ENCODE data around the gene MRPL12. TPM values are rescaled to one million over a fixed set of nuclear protein-coding genes. Genes with fewer than 3 reads are reported as not detected.
A peak's percentile ranks its signal among the peaks of the same experiment; 100 is the strongest.

Gene MRPL12
- total and polyA plus RNA-seq, 2 of the 13 experiments (the other 11 are each of a cell fraction or from before 2014, with no cell fraction given) = 39.1 to 94.1 TPM

DNA sequence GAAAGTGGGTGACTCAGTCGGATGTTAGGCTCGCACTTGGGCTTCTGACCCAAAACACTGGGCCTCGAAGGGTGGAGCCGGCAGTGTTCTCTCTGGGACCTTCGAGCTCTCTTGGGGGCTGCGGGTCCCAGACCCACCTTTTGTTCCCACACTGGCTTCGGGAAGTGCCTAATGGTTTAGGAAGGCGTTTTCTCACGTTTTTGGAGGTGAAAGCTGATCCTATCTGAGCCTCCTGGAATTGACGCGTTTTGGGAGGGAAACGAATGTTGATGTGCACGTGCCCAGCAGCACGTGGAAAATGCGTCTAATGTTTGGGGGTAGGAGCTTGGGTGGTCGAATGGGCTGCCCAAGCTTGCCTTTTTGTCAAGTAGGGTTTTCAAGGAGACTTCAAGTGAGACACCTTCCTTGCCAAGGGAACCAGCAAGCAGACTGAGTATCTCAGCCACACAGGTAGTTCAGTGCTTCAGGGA lies 18.7 kb upstream of the MRPL12 start (continued):
- TF ChIP-seq, protein P1, sequence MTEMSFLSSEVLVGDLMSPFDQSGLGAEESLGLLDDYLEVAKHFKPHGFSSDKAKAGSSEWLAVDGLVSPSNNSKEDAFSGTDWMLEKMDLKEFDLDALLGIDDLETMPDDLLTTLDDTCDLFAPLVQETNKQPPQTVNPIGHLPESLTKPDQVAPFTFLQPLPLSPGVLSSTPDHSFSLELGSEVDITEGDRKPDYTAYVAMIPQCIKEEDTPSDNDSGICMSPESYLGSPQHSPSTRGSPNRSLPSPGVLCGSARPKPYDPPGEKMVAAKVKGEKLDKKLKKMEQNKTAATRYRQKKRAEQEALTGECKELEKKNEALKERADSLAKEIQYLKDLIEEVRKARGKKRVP (CRISPR knock-in tag; IDR thresholded peaks at IDR 0.05) = no peak
- TF ChIP-seq XBP1 (CRISPR knock-in tag; IDR thresholded peaks at IDR 0.05) = no peak
- TF ChIP-seq, protein P2, sequence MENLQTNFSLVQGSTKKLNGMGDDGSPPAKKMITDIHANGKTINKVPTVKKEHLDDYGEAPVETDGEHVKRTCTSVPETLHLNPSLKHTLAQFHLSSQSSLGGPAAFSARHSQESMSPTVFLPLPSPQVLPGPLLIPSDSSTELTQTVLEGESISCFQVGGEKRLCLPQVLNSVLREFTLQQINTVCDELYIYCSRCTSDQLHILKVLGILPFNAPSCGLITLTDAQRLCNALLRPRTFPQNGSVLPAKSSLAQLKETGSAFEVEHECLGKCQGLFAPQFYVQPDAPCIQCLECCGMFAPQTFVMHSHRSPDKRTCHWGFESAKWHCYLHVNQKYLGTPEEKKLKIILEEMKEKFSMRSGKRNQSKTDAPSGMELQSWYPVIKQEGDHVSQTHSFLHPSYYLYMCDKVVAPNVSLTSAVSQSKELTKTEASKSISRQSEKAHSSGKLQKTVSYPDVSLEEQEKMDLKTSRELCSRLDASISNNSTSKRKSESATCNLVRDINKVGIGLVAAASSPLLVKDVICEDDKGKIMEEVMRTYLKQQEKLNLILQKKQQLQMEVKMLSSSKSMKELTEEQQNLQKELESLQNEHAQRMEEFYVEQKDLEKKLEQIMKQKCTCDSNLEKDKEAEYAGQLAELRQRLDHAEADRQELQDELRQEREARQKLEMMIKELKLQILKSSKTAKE (CRISPR knock-in tag; IDR thresholded peaks at IDR 0.05; ENCODE audit: borderline replicate concordance) = peak; percentile 26; the same call in 1 of the 2 replicates
- TF ChIP-seq, protein P3, sequence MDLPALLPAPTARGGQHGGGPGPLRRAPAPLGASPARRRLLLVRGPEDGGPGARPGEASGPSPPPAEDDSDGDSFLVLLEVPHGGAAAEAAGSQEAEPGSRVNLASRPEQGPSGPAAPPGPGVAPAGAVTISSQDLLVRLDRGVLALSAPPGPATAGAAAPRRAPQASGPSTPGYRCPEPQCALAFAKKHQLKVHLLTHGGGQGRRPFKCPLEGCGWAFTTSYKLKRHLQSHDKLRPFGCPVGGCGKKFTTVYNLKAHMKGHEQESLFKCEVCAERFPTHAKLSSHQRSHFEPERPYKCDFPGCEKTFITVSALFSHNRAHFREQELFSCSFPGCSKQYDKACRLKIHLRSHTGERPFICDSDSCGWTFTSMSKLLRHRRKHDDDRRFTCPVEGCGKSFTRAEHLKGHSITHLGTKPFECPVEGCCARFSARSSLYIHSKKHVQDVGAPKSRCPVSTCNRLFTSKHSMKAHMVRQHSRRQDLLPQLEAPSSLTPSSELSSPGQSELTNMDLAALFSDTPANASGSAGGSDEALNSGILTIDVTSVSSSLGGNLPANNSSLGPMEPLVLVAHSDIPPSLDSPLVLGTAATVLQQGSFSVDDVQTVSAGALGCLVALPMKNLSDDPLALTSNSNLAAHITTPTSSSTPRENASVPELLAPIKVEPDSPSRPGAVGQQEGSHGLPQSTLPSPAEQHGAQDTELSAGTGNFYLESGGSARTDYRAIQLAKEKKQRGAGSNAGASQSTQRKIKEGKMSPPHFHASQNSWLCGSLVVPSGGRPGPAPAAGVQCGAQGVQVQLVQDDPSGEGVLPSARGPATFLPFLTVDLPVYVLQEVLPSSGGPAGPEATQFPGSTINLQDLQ (CRISPR knock-in tag; IDR thresholded peaks at IDR 0.05) = no peak; the same call in 1 of the 2 replicates
- no peak for TF ChIP-seq TBL1XR1 (IDR thresholded peaks at IDR 0.05; ENCODE audit: borderline replicate concordance, low read length, partially characterized antibody)
- TF ChIP-seq NKX3-1 (CRISPR knock-in tag; IDR thresholded peaks at IDR 0.05) = no peak
- TF ChIP-seq, protein P4, sequence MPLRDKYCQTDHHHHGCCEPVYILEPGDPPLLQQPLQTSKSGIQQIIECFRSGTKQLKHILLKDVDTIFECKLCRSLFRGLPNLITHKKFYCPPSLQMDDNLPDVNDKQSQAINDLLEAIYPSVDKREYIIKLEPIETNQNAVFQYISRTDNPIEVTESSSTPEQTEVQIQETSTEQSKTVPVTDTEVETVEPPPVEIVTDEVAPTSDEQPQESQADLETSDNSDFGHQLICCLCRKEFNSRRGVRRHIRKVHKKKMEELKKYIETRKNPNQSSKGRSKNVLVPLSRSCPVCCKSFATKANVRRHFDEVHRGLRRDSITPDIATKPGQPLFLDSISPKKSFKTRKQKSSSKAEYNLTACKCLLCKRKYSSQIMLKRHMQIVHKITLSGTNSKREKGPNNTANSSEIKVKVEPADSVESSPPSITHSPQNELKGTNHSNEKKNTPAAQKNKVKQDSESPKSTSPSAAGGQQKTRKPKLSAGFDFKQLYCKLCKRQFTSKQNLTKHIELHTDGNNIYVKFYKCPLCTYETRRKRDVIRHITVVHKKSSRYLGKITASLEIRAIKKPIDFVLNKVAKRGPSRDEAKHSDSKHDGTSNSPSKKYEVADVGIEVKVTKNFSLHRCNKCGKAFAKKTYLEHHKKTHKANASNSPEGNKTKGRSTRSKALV (CRISPR knock-in tag; IDR thresholded peaks at IDR 0.05) = no peak
- TF ChIP-seq SPEN (CRISPR knock-in tag; IDR thresholded peaks at IDR 0.05; ENCODE audit: low read depth) = no peak
- TF ChIP-seq, protein P5, sequence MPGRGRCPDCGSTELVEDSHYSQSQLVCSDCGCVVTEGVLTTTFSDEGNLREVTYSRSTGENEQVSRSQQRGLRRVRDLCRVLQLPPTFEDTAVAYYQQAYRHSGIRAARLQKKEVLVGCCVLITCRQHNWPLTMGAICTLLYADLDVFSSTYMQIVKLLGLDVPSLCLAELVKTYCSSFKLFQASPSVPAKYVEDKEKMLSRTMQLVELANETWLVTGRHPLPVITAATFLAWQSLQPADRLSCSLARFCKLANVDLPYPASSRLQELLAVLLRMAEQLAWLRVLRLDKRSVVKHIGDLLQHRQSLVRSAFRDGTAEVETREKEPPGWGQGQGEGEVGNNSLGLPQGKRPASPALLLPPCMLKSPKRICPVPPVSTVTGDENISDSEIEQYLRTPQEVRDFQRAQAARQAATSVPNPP (CRISPR knock-in tag; IDR thresholded peaks at IDR 0.05) = no peak
- TF ChIP-seq ARNT2 (CRISPR knock-in tag; IDR thresholded peaks at IDR 0.05; ENCODE audit: low read depth) = no peak
- TF ChIP-seq ATF7-NPFF (CRISPR knock-in tag; IDR thresholded peaks at IDR 0.05; ENCODE audit: low read depth) = 0 out of 2 replicates have a peak, but pooled peaks have one; percentile 16
- TF ChIP-seq, protein P6, sequence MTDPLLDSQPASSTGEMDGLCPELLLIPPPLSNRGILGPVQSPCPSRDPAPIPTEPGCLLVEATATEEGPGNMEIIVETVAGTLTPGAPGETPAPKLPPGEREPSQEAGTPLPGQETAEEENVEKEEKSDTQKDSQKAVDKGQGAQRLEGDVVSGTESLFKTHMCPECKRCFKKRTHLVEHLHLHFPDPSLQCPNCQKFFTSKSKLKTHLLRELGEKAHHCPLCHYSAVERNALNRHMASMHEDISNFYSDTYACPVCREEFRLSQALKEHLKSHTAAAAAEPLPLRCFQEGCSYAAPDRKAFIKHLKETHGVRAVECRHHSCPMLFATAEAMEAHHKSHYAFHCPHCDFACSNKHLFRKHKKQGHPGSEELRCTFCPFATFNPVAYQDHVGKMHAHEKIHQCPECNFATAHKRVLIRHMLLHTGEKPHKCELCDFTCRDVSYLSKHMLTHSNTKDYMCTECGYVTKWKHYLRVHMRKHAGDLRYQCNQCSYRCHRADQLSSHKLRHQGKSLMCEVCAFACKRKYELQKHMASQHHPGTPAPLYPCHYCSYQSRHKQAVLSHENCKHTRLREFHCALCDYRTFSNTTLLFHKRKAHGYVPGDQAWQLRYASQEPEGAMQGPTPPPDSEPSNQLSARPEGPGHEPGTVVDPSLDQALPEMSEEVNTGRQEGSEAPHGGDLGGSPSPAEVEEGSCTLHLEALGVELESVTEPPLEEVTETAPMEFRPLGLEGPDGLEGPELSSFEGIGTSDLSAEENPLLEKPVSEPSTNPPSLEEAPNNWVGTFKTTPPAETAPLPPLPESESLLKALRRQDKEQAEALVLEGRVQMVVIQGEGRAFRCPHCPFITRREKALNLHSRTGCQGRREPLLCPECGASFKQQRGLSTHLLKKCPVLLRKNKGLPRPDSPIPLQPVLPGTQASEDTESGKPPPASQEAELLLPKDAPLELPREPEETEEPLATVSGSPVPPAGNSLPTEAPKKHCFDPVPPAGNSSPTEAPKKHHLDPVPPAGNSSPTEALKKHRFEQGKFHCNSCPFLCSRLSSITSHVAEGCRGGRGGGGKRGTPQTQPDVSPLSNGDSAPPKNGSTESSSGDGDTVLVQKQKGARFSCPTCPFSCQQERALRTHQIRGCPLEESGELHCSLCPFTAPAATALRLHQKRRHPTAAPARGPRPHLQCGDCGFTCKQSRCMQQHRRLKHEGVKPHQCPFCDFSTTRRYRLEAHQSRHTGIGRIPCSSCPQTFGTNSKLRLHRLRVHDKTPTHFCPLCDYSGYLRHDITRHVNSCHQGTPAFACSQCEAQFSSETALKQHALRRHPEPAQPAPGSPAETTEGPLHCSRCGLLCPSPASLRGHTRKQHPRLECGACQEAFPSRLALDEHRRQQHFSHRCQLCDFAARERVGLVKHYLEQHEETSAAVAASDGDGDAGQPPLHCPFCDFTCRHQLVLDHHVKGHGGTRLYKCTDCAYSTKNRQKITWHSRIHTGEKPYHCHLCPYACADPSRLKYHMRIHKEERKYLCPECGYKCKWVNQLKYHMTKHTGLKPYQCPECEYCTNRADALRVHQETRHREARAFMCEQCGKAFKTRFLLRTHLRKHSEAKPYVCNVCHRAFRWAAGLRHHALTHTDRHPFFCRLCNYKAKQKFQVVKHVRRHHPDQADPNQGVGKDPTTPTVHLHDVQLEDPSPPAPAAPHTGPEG (CRISPR knock-in tag; IDR thresholded peaks at IDR 0.05) = peak; percentile 13
- 0 out of 2 replicates have a peak, but pooled peaks have one; percentile 56 for TF ChIP-seq ZBTB42 (CRISPR knock-in tag; IDR thresholded peaks at IDR 0.05)
- no peak for TF ChIP-seq ZNF878 (CRISPR knock-in tag; IDR thresholded peaks at IDR 0.05)

Measured in HepG2 (cell line).